Measurements from ENCODE around the gene SERPINB8.
"Not testable (repeated sequence)": the region's sequence is repeated elsewhere in the genome, so short reads cannot be mapped to it uniquely, and the experiment has no call there.

SERPINB8 gene, protein sequence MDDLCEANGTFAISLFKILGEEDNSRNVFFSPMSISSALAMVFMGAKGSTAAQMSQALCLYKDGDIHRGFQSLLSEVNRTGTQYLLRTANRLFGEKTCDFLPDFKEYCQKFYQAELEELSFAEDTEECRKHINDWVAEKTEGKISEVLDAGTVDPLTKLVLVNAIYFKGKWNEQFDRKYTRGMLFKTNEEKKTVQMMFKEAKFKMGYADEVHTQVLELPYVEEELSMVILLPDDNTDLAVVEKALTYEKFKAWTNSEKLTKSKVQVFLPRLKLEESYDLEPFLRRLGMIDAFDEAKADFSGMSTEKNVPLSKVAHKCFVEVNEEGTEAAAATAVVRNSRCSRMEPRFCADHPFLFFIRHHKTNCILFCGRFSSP

DNA sequence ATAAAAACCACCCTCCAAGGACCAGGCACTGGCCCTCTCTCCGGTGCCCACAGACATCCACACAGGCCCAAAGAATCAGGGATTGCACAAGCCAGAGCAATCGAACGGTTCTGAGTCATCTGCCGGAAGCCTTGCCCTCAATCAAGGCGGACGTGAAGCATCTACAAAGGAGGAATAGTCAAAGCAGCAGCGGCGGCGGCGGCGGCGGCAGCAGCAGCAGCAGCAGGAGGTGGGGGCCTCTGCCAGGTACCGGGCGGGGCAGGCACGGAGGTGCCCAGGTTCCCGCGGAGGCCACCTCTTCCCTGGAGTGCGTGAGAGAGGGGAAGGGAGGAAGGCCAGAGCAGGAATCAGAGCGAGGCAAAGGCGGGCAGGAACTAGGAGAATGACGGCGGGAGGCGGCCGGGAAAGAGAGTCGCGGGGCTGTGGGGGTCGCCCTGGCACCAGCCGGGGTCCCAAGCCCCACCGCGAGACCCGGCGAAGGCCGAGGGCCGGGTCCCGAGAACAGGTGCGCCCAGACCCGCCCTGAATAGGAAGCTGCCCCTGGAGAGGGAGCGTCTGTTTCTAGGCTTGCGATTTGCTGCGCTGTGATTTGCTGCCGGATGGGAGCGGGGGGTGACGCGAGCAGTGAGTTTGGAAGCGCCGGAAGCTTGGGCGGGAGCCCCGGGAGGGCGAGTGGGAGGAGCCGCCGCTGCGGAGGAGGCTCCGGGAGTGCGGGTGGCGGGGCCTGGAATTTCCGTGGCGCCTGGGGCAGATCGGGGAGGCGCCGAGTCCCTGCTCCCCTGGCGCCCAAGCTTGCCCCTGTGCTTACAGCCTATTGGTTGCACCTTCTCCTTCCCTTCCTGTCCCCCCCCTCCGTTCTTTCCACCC, at the start of gene SERPINB8:
Gene SERPINB8, plus strand, starts transcription at position 140 of the 867 bp plus-strand sequence. CDS start 8,228 bp downstream, outside the sequence.
- no peaks in the 10 kb centered on the region for H3K36me3 ChIP-seq (ENCODE audit: insufficient read depth, low read depth, low read length)
- peaks cover 16% of the 10 kb centered on the region for H3K4me1 ChIP-seq (ENCODE audit: insufficient read depth, low read length)
- H3K4me3 ChIP-seq (ENCODE audit: low read length): peak within 1 kb of the TSS; percentile 77
- H3K27ac ChIP-seq (ENCODE audit: low read length): peak within 1 kb of the TSS; percentile 59
- H3K27me3 ChIP-seq (ENCODE audit: insufficient read depth, low read length): peaks cover 41% of the 10 kb centered on the region
- H3K9me3 ChIP-seq (ENCODE audit: insufficient read depth, low read depth, low read length): no peaks in the 10 kb centered on the region
- peak within 1 kb of the TSS; percentile 78 for H3K9ac ChIP-seq (ENCODE audit: low read depth, low read length)

DNA sequence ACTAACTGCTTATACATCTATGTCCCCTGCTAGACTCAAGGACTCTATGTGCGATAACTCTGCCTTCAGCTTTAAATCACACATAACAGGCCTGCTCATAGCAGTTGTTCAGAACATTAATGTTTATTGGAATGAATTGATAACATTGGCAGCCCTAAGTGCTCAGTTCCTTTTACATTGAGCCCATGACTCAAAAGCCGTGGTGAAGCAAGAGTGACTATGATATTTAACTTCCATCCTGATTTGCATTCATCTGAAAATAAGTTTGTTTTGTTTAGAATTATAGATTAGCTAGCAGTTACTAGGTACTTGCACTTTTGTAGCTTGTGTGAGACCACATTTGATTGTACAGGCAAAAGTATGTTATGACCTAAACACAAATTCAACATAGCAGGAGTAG, 47.8 kb upstream of the SERPINB8 start:
- H3K4me1 ChIP-seq (ENCODE audit: insufficient read depth, low read length): no peaks in the 10 kb centered on the region
- H3K36me3 ChIP-seq (ENCODE audit: insufficient read depth, low read depth, low read length): no peaks in the 10 kb centered on the region
- H3K4me3 ChIP-seq (ENCODE audit: low read length): no peak overlapping the region
- no peaks in the 10 kb centered on the region for H3K27me3 ChIP-seq (ENCODE audit: insufficient read depth, low read length)
- no peak overlapping the region for H3K9ac ChIP-seq (ENCODE audit: low read depth, low read length)
- H3K9me3 ChIP-seq (ENCODE audit: insufficient read depth, low read depth, low read length): no peaks in the 10 kb centered on the region
- no peak overlapping the region for H3K27ac ChIP-seq (ENCODE audit: low read length)

DNA sequence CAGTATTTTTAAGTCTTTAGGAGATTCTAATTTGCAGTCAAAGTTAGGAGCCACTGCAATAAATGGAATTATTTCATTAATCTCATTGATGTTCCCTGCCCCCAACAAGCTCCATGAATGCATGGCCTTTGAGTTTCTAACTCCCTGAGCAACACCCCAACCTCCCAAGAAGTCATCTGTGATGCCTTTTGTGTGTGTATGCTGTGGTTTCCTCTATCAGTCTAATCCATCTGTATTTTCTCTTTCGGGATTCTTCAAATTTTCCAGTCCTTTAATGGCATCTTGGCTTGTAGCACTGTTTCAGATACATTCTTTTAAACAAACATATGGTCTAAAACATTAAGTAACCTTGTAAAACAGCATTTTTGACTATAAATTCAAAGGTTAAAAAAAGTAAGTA, 45.3 kb upstream of the SERPINB8 start:
- Histone ChIP-seq H3K27me3 (ENCODE audit: insufficient read depth, low read length) (no peaks in the 10 kb centered on the region), H3K9ac (ENCODE audit: low read depth, low read length) (no peak overlapping the region), H3K4me3 (ENCODE audit: low read length) (no peak overlapping the region), H3K36me3 (ENCODE audit: insufficient read depth, low read depth, low read length) (no peaks in the 10 kb centered on the region), H3K4me1 (ENCODE audit: insufficient read depth, low read length) (no peaks in the 10 kb centered on the region), H3K9me3 (ENCODE audit: insufficient read depth, low read depth, low read length) (no peaks in the 10 kb centered on the region), H3K27ac (ENCODE audit: low read length) (no peak overlapping the region)

DNA sequence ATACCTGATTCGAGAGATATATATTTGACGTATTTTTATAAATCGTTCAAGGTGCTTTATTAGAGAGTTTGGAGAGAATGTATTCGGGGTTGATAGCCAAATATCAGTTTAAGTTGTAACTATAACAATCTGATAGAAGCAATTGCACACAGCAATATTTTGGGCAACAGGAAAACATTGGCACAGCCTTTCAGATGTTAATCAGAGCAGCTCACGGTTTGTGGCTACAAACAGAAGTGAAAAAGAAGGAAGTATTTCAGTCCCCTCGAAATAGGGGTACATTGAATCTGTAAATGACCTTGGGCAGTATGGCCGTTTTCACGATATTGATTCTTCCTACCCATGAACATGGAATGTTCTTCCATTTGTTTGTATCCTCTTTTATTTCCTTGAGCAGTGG, 41.5 kb upstream of the SERPINB8 start:
- Histone ChIP-seq H3K9me3 (ENCODE audit: insufficient read depth, low read depth, low read length) (no peaks in the 10 kb centered on the region), H3K27ac (ENCODE audit: low read length) (no peak overlapping the region), H3K27me3 (ENCODE audit: insufficient read depth, low read length) (no peaks in the 10 kb centered on the region), H3K4me1 (ENCODE audit: insufficient read depth, low read length) (no peaks in the 10 kb centered on the region), H3K9ac (ENCODE audit: low read depth, low read length) (no peak overlapping the region), H3K4me3 (ENCODE audit: low read length) (no peak overlapping the region), H3K36me3 (ENCODE audit: insufficient read depth, low read depth, low read length) (no peaks in the 10 kb centered on the region)

DNA sequence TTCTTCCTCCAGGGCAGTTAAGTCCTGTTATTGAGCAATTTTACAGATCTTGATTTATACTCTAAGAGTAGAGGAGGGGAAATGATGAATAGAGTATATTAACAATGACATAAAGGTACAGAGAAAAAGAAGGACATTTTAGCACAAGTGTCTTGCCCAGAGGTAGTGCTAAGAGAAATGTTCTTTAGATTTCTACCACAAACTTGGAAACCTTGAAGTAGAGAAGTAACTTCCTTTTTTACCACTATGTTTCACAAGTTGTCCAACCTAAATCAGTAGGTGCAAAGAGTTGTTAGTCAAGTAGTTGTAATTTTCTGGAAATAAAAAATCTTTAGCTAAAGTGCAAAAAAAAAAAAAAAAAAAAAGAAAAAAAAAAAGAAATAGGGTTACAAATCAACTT, 40.5 kb upstream of the SERPINB8 start:
- H3K4me1 ChIP-seq (ENCODE audit: insufficient read depth, low read length); H3K27me3 ChIP-seq (ENCODE audit: insufficient read depth, low read length); H3K9ac ChIP-seq (ENCODE audit: low read depth, low read length); H3K4me3 ChIP-seq (ENCODE audit: low read length); H3K27ac ChIP-seq (ENCODE audit: low read length); H3K9me3 ChIP-seq (ENCODE audit: insufficient read depth, low read depth, low read length); H3K36me3 ChIP-seq (ENCODE audit: insufficient read depth, low read depth, low read length): not testable (repeated sequence)

- H3K4me3 ChIP-seq (ENCODE audit: low read length): no peak overlapping the region
- H3K27me3 ChIP-seq (ENCODE audit: insufficient read depth, low read length): peaks cover 14% of the 10 kb centered on the region
- H3K9me3 ChIP-seq (ENCODE audit: insufficient read depth, low read depth, low read length): no peaks in the 10 kb centered on the region
- no peaks in the 10 kb centered on the region for H3K4me1 ChIP-seq (ENCODE audit: insufficient read depth, low read length)
- H3K36me3 ChIP-seq (ENCODE audit: insufficient read depth, low read depth, low read length): no peaks in the 10 kb centered on the region
- no peak overlapping the region for H3K27ac ChIP-seq (ENCODE audit: low read length)
- H3K9ac ChIP-seq (ENCODE audit: low read depth, low read length): no peak overlapping the region
These were observed 39.0 kb upstream of the SERPINB8 start for GRCh38 chr18:63930773-63931354.

- no peak overlapping the region for H3K27ac ChIP-seq (ENCODE audit: low read length)
- no peaks in the 10 kb centered on the region for H3K36me3 ChIP-seq (ENCODE audit: insufficient read depth, low read depth, low read length)
- H3K4me1 ChIP-seq (ENCODE audit: insufficient read depth, low read length): no peaks in the 10 kb centered on the region
- H3K27me3 ChIP-seq (ENCODE audit: insufficient read depth, low read length): peaks cover 44% of the 10 kb centered on the region
- H3K4me3 ChIP-seq (ENCODE audit: low read length): peak overlapping the region; percentile 80
- no peaks in the 10 kb centered on the region for H3K9me3 ChIP-seq (ENCODE audit: insufficient read depth, low read depth, low read length)
- H3K9ac ChIP-seq (ENCODE audit: low read depth, low read length): peak overlapping the region; percentile 55; the same call in 1 of the 2 replicates
These were observed 33.5 kb upstream of the SERPINB8 start for GRCh38 chr18:63936156-63936931.

GRCh38 chr18:63936932-63937393, 32.9 kb upstream of the SERPINB8 start:
- Histone ChIP-seq H3K27ac (ENCODE audit: low read length) (no peak overlapping the region), H3K36me3 (ENCODE audit: insufficient read depth, low read depth, low read length) (no peaks in the 10 kb centered on the region), H3K9ac (ENCODE audit: low read depth, low read length) (no peak overlapping the region; the same call in 1 of the 2 replicates), H3K27me3 (ENCODE audit: insufficient read depth, low read length) (peaks cover 44% of the 10 kb centered on the region), H3K9me3 (ENCODE audit: insufficient read depth, low read depth, low read length) (no peaks in the 10 kb centered on the region), H3K4me1 (ENCODE audit: insufficient read depth, low read length) (no peaks in the 10 kb centered on the region), H3K4me3 (ENCODE audit: low read length) (peak overlapping the region; percentile 80; the same call in 1 of the 2 replicates)

GRCh38 chr18:63940008-63940407, 29.9 kb upstream of the SERPINB8 start:
- Histone ChIP-seq H3K4me3 (ENCODE audit: low read length) (no peak overlapping the region), H3K27me3 (ENCODE audit: insufficient read depth, low read length) (peaks cover 38% of the 10 kb centered on the region), H3K27ac (ENCODE audit: low read length) (no peak overlapping the region), H3K4me1 (ENCODE audit: insufficient read depth, low read length) (no peaks in the 10 kb centered on the region), H3K9me3 (ENCODE audit: insufficient read depth, low read depth, low read length) (no peaks in the 10 kb centered on the region), H3K36me3 (ENCODE audit: insufficient read depth, low read depth, low read length) (no peaks in the 10 kb centered on the region), H3K9ac (ENCODE audit: low read depth, low read length) (no peak overlapping the region)

- H3K27ac ChIP-seq (ENCODE audit: low read length); H3K36me3 ChIP-seq (ENCODE audit: insufficient read depth, low read depth, low read length); H3K9me3 ChIP-seq (ENCODE audit: insufficient read depth, low read depth, low read length); H3K9ac ChIP-seq (ENCODE audit: low read depth, low read length); H3K4me1 ChIP-seq (ENCODE audit: insufficient read depth, low read length); H3K4me3 ChIP-seq (ENCODE audit: low read length): not testable (repeated sequence)
- peaks cover 32% of the 10 kb centered on the region for H3K27me3 ChIP-seq (ENCODE audit: insufficient read depth, low read length)
These were observed 29.3 kb upstream of the SERPINB8 start for GRCh38 chr18:63940543-63941050.
